Epithelial cell of esophagus (primary cell): ENCODE results near the gene RALGAPA1.
A peak's percentile ranks its signal among the peaks of the same experiment; 100 is the strongest.

ENCODE experiments used
- DNase-seq: peaks from one replicate; pipeline ENCODE4 v3.0.0; 2010; ENCODE audit warnings: low read depth
- H3K4me3 ChIP-seq: 2 replicates; pipeline ENCODE4 v1.5.1; 2011; ENCODE audit warnings: mild to moderate bottlenecking, low read length, control low read depth
- TF ChIP-seq, protein P1 (sequence below): IDR thresholded peaks from 2 replicates; pipeline ENCODE4 v1.5.1; 2011; ENCODE audit warnings: low read depth, mild to moderate bottlenecking, low read length, control low read depth, inconsistent platforms; ENCODE audit not compliant: insufficient read depth; ENCODE audit errors: missing control alignments

RALGAPA1 gene

DNA sequence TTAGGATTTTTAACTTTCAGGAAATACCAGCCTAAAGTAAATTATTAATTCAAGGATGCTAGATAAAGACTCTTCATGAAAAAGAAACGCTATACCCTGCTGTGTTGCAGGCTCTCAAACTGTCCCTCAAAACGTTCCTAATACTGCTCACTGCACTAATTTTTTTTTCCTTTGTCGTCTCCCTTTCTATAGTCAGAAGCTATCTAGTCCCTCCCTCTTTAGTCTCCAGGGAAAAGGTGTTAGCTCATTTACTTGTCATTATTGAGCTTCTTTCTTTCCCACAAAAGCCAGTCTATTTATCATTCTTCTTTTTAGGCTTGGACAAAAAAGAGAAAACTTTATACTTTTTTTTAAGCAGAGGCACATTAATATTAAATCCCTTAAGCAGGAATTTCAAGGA is 305.4 kb downstream of the RALGAPA1 start:
- TF ChIP-seq, protein P1, sequence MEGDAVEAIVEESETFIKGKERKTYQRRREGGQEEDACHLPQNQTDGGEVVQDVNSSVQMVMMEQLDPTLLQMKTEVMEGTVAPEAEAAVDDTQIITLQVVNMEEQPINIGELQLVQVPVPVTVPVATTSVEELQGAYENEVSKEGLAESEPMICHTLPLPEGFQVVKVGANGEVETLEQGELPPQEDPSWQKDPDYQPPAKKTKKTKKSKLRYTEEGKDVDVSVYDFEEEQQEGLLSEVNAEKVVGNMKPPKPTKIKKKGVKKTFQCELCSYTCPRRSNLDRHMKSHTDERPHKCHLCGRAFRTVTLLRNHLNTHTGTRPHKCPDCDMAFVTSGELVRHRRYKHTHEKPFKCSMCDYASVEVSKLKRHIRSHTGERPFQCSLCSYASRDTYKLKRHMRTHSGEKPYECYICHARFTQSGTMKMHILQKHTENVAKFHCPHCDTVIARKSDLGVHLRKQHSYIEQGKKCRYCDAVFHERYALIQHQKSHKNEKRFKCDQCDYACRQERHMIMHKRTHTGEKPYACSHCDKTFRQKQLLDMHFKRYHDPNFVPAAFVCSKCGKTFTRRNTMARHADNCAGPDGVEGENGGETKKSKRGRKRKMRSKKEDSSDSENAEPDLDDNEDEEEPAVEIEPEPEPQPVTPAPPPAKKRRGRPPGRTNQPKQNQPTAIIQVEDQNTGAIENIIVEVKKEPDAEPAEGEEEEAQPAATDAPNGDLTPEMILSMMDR = no peak
- H3K4me3 ChIP-seq = no peak overlapping the region
- no peak for DNase-seq

DNA sequence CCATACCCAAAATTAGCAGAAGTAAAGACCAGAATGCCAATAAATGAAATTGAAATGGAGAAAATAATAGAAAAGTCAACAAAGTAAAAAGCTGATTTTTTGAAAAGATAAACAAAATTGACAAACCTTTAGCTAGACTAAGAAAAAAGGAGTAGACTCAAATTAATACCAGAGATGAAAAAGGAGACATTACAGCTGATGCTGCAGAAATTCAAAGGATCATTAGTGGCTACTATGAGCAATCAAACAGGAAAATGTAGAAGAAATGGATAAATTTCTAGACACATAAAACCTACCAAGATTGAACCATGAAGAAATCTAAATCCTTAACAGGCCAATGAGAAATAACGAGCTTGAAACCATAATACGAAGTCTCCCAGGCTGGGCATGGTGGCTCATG is 309.9 kb downstream of the RALGAPA1 start:
- no peak for DNase-seq
- TF ChIP-seq, protein P1 = no peak
- H3K4me3 ChIP-seq = no peak overlapping the region

DNA sequence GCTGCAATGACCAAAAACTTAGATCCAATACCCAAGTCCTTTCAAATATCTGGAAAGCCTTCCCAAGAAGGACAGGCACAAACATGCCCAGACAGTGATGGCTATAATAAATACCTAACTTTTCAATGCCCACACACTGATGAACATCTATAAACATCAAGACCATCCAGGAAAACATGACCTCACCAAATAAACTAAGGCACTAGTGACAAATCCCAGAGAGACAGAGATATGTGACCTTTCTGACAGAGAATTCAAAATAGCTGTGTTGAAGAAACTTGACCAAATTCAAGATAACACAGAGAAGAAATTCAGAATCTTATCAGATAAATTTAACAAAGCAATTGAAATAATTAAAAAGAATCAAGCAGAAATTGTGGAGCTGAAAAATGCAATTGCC is 313.8 kb downstream of the RALGAPA1 start:
- TF ChIP-seq, protein P1 = no peak
- no peak overlapping the region for H3K4me3 ChIP-seq
- peak; percentile 24 for DNase-seq

DNA sequence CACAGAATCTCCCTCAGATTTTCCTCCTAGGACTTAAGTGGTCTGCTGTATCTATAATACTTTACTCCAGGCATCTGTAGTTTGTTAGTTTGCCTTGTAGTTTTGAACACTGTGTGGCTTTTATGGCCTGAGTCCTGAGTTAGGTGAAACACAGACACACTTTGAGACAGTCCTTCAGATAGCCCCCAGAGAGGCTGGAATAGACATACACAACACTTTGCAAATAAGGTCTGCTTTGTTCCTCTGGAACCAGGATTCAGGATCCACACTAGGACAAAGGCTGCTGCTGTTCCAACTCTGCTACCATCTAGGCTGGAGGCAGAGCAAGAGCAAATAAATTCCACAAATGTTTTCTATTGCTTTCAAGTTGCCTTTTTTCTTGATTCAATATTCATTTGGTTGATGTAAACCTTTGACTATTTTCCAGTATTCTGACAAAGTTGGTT is 316.5 kb downstream of the RALGAPA1 start:
- TF ChIP-seq, protein P1 = no peak
- DNase-seq = no peak

More for the DNA sequence above, 316.5 kb downstream of the RALGAPA1 start:
- H3K4me3 ChIP-seq = no peak overlapping the region
